Panc1 (cell line): ENCODE data around the gene FILIP1. TPM values are rescaled to one million over a fixed set of nuclear protein-coding genes. Genes with fewer than 3 reads are reported as not detected.

Experiments used
- ATAC-seq: fragments of 200-7000 bp; cut with Tn5 transposase; 2 replicates; pipeline ENCODE4 v1.9.1; 2020; ENCODE audit warnings: mild to moderate bottlenecking, moderate library complexity
- BruUV-seq: library from RNA; stranded (reverse); fragments of 400-500 nt; replicated peaks from 2 replicates; lab custom pipeline; 2021; lab: Mats Ljungman, UMichigan
- CTCF ChIA-PET: fragments of 300-600 bp; sonication (Branson Sonifier 250); formaldehyde crosslinking; loops from one replicate; lab custom pipeline; 2022; ENCODE audit warnings: antibody characterized with exemption; lab: Charles Lee
- POLR2A ChIA-PET: fragments of 300-600 bp; sonication (Branson Sonifier 250); formaldehyde crosslinking; loops from one replicate; lab custom pipeline; 2022; ENCODE audit warnings: antibody characterized with exemption; lab: Charles Lee
- DNase-seq: peaks from one replicate; pipeline ENCODE4 v3.0.0-alpha.2; 2010; ENCODE audit warnings: low read depth, low spot score
- H3K27ac ChIP-seq: 2 replicates; pipeline ENCODE4 v1.5.1; 2011; ENCODE audit warnings: mild to moderate bottlenecking, low read length, inconsistent platforms
- H3K27me3 ChIP-seq: fragments of 200-500 bp; sonication (Bioruptor generic); 2 replicates; pipeline ENCODE4 v1.6.0; 2014; ENCODE audit warnings: low read length, inconsistent platforms; ENCODE audit not compliant: control insufficient read depth, insufficient read depth
- H3K36me3 ChIP-seq: fragments of 200-500 bp; sonication (Bioruptor generic); 2 replicates; pipeline ENCODE4 v1.5.1; 2014; ENCODE audit warnings: inconsistent platforms, mild to moderate bottlenecking, low read length, moderate library complexity; ENCODE audit not compliant: control insufficient read depth, insufficient read depth
- H3K4me1 ChIP-seq: 2 replicates; pipeline ENCODE4 v1.5.1; 2011; ENCODE audit warnings: inconsistent platforms, mild to moderate bottlenecking, low read length, moderate library complexity; ENCODE audit not compliant: control insufficient read depth, insufficient read depth
- H3K4me3 ChIP-seq, 2 experiments: 2 replicates each; pipeline ENCODE4 v1.5.1; 2011 to 2012; ENCODE audit warnings: low read depth in 2 of 2, low read length in 2 of 2, mild to moderate bottlenecking in 2 of 2, inconsistent platforms in 1 of 2, moderate library complexity in 1 of 2
- H3K9me3 ChIP-seq: fragments of 200-500 bp; sonication (Bioruptor generic); 2 replicates; pipeline ENCODE4 v1.5.1; 2014; ENCODE audit warnings: low read depth, mild to moderate bottlenecking, inconsistent platforms, low read length, moderate library complexity; ENCODE audit not compliant: control insufficient read depth, insufficient read depth
- CTCF ChIP-seq: fragments of 450-650 bp; IDR thresholded peaks from 2 replicates; pipeline ENCODE4 v1.5.1; 2017; ENCODE audit warnings: mild to moderate bottlenecking
- POLR2AphosphoS5 ChIP-seq: IDR thresholded peaks from 2 replicates; pipeline ENCODE4 v1.6.1; 2012; ENCODE audit warnings: mild to moderate bottlenecking, low read depth, low read length, moderate library complexity
- REST ChIP-seq, 2 experiments: IDR thresholded peaks; 2 replicates each; pipeline ENCODE4 v1.6.1; 2011 to 2012; ENCODE audit warnings: low read depth in 2 of 2, control low read depth in 1 of 2, low read length in 1 of 2, mild to moderate bottlenecking in 1 of 2, moderate library complexity in 1 of 2; ENCODE audit not compliant: insufficient read depth in 1 of 2
- SIN3A ChIP-seq: IDR thresholded peaks from 2 replicates; pipeline ENCODE4 v1.6.1; 2012; ENCODE audit warnings: low read depth, mild to moderate bottlenecking, low read length, moderate library complexity, borderline replicate concordance; ENCODE audit not compliant: insufficient read depth
- TCF7L2 ChIP-seq: IDR thresholded peaks from 2 replicates; pipeline ENCODE4 v1.6.1; 2011; ENCODE audit warnings: mild to moderate bottlenecking, low read depth, low read length, inconsistent platforms
- in situ Hi-C: cut with HindIII; loops from 2 replicates; pipeline ENCODE4 v1.10.0; 2016; ENCODE audit warnings: low sequenced_read_pairs, low pct_unique_long_range_greater_than_20kb
- intact Hi-C: fragments of 100-400 bp; cut with micrococcal nuclease; formaldehyde crosslinking; loops from one replicate; pipeline ENCODE4 v1.10.0; 2022; ENCODE audit not compliant: unreplicated experiment
- total RNA-seq: library from RNA; stranded (reverse); gene quantifications from one replicate; pipeline ENCODE4 v1.2.1, GENCODE V29; 2021; ENCODE audit not compliant: unreplicated experiment

Gene FILIP1
- total RNA-seq, 1 experiment from 2014 or later, result 0.26 TPM

GRCh38 chr6:75516757-75517156 is 23.2 kb upstream of the FILIP1 start:
- POLR2A ChIA-PET, result no interaction called here
- no peaks in the 10 kb centered on the region for H3K36me3 ChIP-seq
- H3K27me3 ChIP-seq, result no peaks in the 10 kb centered on the region
- no peak overlapping the region for H3K27ac ChIP-seq
- ATAC-seq (no peak), DNase-seq (no peak)
- in situ Hi-C loops, result no loop called here
- BruUV-seq, result no TSS peak
- no peaks in the 10 kb centered on the region for H3K4me1 ChIP-seq
- intact Hi-C loops, result no loop called here
- no peaks in the 10 kb centered on the region for H3K9me3 ChIP-seq
- no peak for TF ChIP-seq REST (IDR thresholded peaks at IDR 0.05; ENCODE audit: insufficient read depth in 1 of 2, low read depth in 2 of 2, low read length in 1 of 2)
- TF ChIP-seq POLR2AphosphoS5, result no peak
- no peak for TF ChIP-seq SIN3A
- no peak for TF ChIP-seq TCF7L2
- TF ChIP-seq CTCF, result no peak
- no peak overlapping the region for H3K4me3 ChIP-seq
- CTCF ChIA-PET, result no interaction called here

- ChIA-PET POLR2A (no interaction called here), CTCF (interaction anchor here (0.6 kb wide), 1 partner anchor 71 kb away, joined by 8 read pairs; no protein-coding TSS in a partner anchor)
- H3K4me3 ChIP-seq, result no peak overlapping the region
- H3K27ac ChIP-seq, result no peak overlapping the region
- no TSS peak for BruUV-seq
- no peaks in the 10 kb centered on the region for H3K9me3 ChIP-seq
- TF ChIP-seq POLR2AphosphoS5 (no peak), CTCF (no peak), TCF7L2 (no peak), SIN3A (no peak)
- no peak for DNase-seq
- intact Hi-C loops, result no loop called here
- H3K36me3 ChIP-seq, result no peaks in the 10 kb centered on the region
- no peaks in the 10 kb centered on the region for H3K27me3 ChIP-seq
- no peaks in the 10 kb centered on the region for H3K4me1 ChIP-seq
- no peak for ATAC-seq
- in situ Hi-C loops, result no loop called here
Measured at GRCh38 chr6:75512591-75512990, 19.0 kb upstream of the FILIP1 start.
